GM12874 (cell line): ENCODE data around the gene KCNG4.

Source experiments
- TF ChIP-seq, protein P1 (sequence below): IDR thresholded peaks from 2 replicates; pipeline ENCODE4 v1.5.1; 2011; ENCODE audit warnings: low read depth, mild to moderate bottlenecking, control low read depth, low read length, moderate library complexity; ENCODE audit not compliant: insufficient read depth

Gene KCNG4

DNA sequence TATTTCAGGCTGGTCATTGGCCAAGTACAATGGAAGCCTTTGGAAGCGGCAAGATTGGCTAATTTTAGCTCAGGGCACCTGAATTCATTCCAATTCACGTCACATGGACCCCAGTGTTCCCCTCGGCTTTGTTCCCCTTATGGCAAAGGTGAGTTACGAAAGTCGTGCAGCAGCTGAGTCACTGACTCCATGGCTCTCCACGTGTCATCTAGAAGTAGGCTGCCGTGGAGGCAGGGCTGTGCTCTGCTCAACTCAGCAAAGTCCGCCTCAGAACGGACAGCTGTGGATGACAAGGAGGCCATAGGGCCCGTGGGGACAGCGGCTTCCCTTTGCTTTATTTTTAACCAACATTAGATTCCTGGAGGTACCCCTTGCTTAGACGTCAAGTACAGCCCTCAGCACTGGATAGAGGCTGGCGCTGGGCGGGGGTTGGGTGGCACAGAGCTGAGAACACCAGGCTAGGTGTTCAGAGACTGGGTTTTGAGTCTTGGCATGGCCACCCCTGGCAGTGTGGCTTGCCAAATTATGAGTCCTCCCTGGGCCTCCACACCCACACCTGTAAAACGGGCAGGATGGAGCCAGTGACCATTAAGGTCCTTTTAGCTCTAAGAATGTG is 25.3 kb downstream of the KCNG4 start:
- TF ChIP-seq, protein P1, sequence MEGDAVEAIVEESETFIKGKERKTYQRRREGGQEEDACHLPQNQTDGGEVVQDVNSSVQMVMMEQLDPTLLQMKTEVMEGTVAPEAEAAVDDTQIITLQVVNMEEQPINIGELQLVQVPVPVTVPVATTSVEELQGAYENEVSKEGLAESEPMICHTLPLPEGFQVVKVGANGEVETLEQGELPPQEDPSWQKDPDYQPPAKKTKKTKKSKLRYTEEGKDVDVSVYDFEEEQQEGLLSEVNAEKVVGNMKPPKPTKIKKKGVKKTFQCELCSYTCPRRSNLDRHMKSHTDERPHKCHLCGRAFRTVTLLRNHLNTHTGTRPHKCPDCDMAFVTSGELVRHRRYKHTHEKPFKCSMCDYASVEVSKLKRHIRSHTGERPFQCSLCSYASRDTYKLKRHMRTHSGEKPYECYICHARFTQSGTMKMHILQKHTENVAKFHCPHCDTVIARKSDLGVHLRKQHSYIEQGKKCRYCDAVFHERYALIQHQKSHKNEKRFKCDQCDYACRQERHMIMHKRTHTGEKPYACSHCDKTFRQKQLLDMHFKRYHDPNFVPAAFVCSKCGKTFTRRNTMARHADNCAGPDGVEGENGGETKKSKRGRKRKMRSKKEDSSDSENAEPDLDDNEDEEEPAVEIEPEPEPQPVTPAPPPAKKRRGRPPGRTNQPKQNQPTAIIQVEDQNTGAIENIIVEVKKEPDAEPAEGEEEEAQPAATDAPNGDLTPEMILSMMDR, result no peak

DNA sequence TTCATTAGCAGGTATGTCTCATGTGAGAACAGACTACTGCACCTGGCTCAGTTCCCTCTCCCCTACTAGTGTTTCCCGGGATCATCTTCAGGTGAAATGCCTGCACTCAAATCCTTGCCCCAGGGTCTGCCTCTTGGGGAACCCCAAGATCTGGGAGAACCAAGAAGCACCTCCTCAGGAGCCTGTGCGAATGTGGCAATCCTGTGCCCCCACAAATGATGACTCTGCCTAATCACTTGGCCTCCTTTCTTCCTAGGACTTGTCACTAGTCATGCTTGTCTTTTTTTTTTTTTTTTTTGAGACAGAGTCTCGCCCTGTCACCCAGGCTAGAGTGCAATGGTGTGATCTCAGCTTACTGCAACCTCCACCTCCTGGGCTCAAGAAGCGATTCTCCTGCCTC is 27.2 kb downstream of the KCNG4 start:
- TF ChIP-seq, protein P1, result no peak

DNA sequence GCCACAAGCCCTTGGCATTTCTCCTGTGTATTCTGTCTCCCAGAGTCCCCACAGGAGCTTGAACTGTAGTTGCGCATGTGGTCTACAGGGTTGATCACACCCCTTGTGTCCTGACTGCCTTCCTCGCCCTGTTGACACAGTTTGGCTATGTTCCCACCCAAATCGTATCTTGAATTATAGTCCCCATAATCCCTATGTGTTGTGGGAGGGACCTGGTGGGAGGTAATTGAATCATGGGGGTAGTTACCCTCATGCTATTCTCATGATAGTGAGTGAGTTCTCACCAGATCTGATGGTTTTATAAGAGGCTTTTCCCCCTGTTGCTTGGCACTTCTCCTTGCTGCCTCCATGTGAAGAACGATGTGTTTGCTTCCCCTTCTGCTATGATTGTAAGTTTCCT is 27.7 kb downstream of the KCNG4 start:
- TF ChIP-seq, protein P1, result no peak

DNA sequence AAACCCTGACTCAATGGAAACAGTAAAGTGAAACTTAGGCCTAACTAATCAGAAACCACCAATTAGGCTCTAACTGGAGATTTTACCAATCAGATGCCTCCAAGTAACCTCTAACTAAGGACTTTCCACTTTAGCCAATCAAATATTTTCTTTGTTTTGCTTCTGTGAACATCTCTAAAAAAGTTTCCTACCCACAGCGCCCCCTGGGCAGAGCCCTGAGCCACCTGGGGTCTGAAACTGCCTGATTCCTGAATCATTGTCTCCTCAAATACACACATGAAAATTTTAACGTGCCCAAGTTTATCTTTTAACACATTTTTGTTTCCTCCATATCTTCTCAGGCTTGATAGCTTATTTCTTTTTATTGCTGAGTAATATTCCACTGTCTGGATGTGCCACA is 29.8 kb downstream of the KCNG4 start:
- TF ChIP-seq, protein P1, result no peak

DNA sequence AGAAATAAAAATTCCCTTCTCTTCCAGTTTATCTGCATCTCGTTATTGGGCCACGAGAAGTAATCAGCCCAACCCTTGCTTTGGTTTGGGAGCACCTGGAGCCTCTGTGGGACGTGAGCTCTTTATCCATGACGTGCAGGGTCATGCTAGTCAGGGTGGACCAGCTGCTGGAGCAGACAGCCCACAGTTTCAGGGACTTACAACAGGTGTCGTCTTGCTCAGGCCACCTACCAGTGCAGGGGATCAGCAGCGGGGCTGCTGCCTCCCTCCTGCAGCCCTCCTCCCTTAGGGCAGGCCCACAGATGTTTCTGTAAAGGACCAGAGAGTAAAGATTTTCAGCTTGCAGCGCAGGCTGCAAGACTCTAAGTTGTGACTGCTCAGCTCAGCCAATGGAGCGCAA is 31.9 kb downstream of the KCNG4 start:
- TF ChIP-seq, protein P1, result no peak

DNA sequence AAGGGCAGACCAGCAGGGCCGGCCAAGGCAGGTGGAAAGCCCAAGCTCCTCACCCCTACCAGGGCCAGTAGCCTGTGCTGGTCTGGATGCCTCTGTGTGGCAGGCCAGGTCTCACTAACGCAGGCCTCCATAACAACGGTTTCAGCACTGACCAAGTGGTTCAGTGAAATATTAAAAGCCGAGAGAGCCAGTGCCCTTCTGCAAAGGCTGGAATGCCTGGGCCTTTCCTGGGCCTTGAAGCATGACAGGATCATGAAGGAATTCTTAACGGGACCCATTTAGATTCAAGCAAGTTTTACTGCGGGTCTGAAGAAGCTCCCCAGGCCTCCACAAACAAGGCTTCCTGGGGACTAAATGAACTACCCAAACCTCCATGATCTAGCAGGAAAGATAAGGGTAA is 32.6 kb downstream of the KCNG4 start:
- TF ChIP-seq, protein P1, result no peak

DNA sequence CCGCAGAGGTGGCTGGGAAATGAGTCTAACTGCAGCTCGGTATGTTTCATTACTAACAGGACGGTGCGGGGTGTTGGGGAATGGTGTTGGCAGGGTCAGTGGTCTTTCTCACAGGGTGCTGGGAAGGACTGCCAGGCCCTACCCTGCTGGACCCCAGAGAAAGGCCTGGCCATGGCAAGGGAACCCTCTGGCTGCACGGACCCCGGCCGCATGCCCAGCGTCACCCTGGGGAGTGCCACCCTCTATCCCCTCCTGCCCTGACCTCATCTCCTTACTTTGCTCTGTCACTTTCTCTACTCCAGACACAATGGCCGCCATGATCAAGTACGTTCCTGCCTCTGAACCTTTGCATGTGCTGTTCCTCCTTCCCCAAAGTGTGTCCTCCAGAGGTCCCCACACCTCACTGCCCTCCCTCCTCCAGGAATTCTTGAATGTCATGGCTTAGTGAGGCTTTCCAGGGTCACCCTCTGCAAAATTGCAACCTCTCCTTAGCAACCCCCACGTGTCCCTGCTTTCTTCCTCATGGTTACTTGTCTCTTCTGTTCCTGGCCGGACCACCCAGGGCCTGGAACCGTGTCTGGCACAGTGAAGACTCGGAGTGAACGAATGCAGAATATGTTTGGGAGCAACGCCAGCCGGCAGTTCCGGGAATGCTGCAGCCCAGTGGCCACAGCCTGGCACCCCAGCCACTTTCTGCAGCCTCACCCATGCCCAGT is 33.7 kb downstream of the KCNG4 start:
- TF ChIP-seq, protein P1, result no peak
